ENCODE measurements around the gene CKMT2.
A peak's percentile ranks its signal among the peaks of the same experiment; 100 is the strongest.

The CKMT2 gene

GRCh38 chr5:81191726-81192372 lies 41.3 kb upstream of the CKMT2 start:
- Histone ChIP-seq H3K27ac (ENCODE audit: insufficient read depth in 1 of 2, low read depth in 1 of 2, low read length in 2 of 2, poor library complexity in 1 of 2, severe bottlenecking in 2 of 2) (no peak overlapping the region), H3K36me3 (ENCODE audit: control insufficient read depth in 4 of 4, insufficient read depth in 4 of 4, low read length in 3 of 4) (no peaks in the 10 kb centered on the region), H3K4me1 (ENCODE audit: control extremely low read depth in 1 of 4, control insufficient read depth in 4 of 4, insufficient read depth in 4 of 4, low read length in 3 of 4) (peaks cover 0 to 8% (median 3%) of the 10 kb centered on the region in 4 experiments), H3K9me3 (ENCODE audit: control extremely low read depth in 1 of 5, control insufficient read depth in 4 of 5, insufficient read depth in 2 of 5, low read depth in 1 of 5, low read length in 4 of 5) (no peaks in the 10 kb centered on the region), H3K4me3 (ENCODE audit: control insufficient read depth in 1 of 7, extremely low read depth in 1 of 7, insufficient read depth in 4 of 7, low read depth in 2 of 7, low read length in 6 of 7) (no peak overlapping the region), H3K27me3 (replicated peaks in 2 of 5; ENCODE audit: control insufficient read depth in 4 of 5, insufficient read depth in 5 of 5, low read length in 4 of 5) (peaks cover 0 to 5% (median 2%) of the 10 kb centered on the region in 5 experiments)
- WGBS (ENCODE audit: insufficient coverage): 98% methylated on average over 6 of the region's 9 CpGs
- no peak for DNase-seq
- POLR2A ChIA-PET: no interaction called here
- CTCF ChIA-PET: interaction anchor here (0.7 to 3.9 kb wide), 3 partner anchors 12 to 28 kb away, joined by 3 to 17 read pairs (median 3); no protein-coding TSS in a partner anchor

- ChIA-PET CTCF (interaction anchor here (1.2 to 3.9 kb wide), 3 partner anchors 12 to 505 kb away, joined by 3 to 17 read pairs (median 12); no protein-coding TSS in a partner anchor), POLR2A (no interaction called here)
Observed at GRCh38 chr5:81192373-81192750, 40.8 kb upstream of the CKMT2 start.

GRCh38 chr5:81194633-81195334 lies 38.3 kb upstream of the CKMT2 start:
- POLR2A ChIA-PET: interaction anchor here (0.7 kb wide), 1 partner anchor 13 kb away, joined by 3 read pairs; no protein-coding TSS in a partner anchor
- DNase-seq: peak; percentile 77 to 84 (median 81)
- H3K4me1 ChIP-seq (ENCODE audit: control extremely low read depth in 1 of 4, control insufficient read depth in 4 of 4, insufficient read depth in 4 of 4, low read length in 3 of 4): peaks cover 0 to 5% (median 3%) of the 10 kb centered on the region in 4 experiments
- H3K4me3 ChIP-seq (ENCODE audit: control insufficient read depth in 1 of 7, extremely low read depth in 1 of 7, insufficient read depth in 4 of 7, low read depth in 2 of 7, low read length in 6 of 7): peak overlapping the region in 1 of 7 experiments; percentile 43
- CTCF ChIA-PET: interaction anchor here (0.6 to 3.9 kb wide), 12 partner anchors 9 to 507 kb away, joined by 3 to 17 read pairs (median 3); no protein-coding TSS in a partner anchor
- H3K27me3 ChIP-seq (replicated peaks in 2 of 5; ENCODE audit: control insufficient read depth in 4 of 5, insufficient read depth in 5 of 5, low read length in 4 of 5): peaks cover 0 to 4% (median 2%) of the 10 kb centered on the region in 5 experiments
- 30% methylated on average over 28 of the region's 31 CpGs for WGBS (ENCODE audit: insufficient coverage)
- H3K36me3 ChIP-seq (ENCODE audit: control insufficient read depth in 4 of 4, insufficient read depth in 4 of 4, low read length in 3 of 4): no peaks in the 10 kb centered on the region
- no peak overlapping the region for H3K27ac ChIP-seq (ENCODE audit: insufficient read depth in 1 of 2, low read depth in 1 of 2, low read length in 2 of 2, poor library complexity in 1 of 2, severe bottlenecking in 2 of 2)
- H3K9me3 ChIP-seq (ENCODE audit: control extremely low read depth in 1 of 5, control insufficient read depth in 4 of 5, insufficient read depth in 2 of 5, low read depth in 1 of 5, low read length in 4 of 5): no peaks in the 10 kb centered on the region

More at GRCh38 chr5:81192373-81192750, 40.8 kb upstream of the CKMT2 start:
- WGBS (ENCODE audit: insufficient coverage): 93% methylated on average over 6 of the region's 8 CpGs
- H3K4me1 ChIP-seq (ENCODE audit: control extremely low read depth in 1 of 4, control insufficient read depth in 4 of 4, insufficient read depth in 4 of 4, low read length in 3 of 4): peaks cover 0 to 8% (median 3%) of the 10 kb centered on the region in 4 experiments
- no peaks in the 10 kb centered on the region for H3K36me3 ChIP-seq (ENCODE audit: control insufficient read depth in 4 of 4, insufficient read depth in 4 of 4, low read length in 3 of 4)
- peaks cover 0 to 4% (median 2%) of the 10 kb centered on the region in 5 experiments for H3K27me3 ChIP-seq (replicated peaks in 2 of 5; ENCODE audit: control insufficient read depth in 4 of 5, insufficient read depth in 5 of 5, low read length in 4 of 5)
- H3K4me3 ChIP-seq (ENCODE audit: control insufficient read depth in 1 of 7, extremely low read depth in 1 of 7, insufficient read depth in 4 of 7, low read depth in 2 of 7, low read length in 6 of 7): no peak overlapping the region
- H3K9me3 ChIP-seq (ENCODE audit: control extremely low read depth in 1 of 5, control insufficient read depth in 4 of 5, insufficient read depth in 2 of 5, low read depth in 1 of 5, low read length in 4 of 5): no peaks in the 10 kb centered on the region
- no peak overlapping the region for H3K27ac ChIP-seq (ENCODE audit: insufficient read depth in 1 of 2, low read depth in 1 of 2, low read length in 2 of 2, poor library complexity in 1 of 2, severe bottlenecking in 2 of 2)
- DNase-seq: no peak

GRCh38 chr5:81195335-81195929 lies 37.7 kb upstream of the CKMT2 start:
- 86% methylated on average over 1 of the region's 5 CpGs for WGBS (ENCODE audit: insufficient coverage)
- H3K4me3 ChIP-seq (ENCODE audit: control insufficient read depth in 1 of 7, extremely low read depth in 1 of 7, insufficient read depth in 4 of 7, low read depth in 2 of 7, low read length in 6 of 7): peak overlapping the region in 1 of 7 experiments; percentile 43
- ChIA-PET POLR2A (interaction anchor here (0.7 kb wide), 1 partner anchor 14 kb away, joined by 3 read pairs; no protein-coding TSS in a partner anchor), CTCF (interaction anchor here (0.6 to 3.9 kb wide), 14 partner anchors 9 to 508 kb away, joined by 3 to 17 read pairs (median 3); no protein-coding TSS in a partner anchor)
- peaks cover 0 to 5% (median 3%) of the 10 kb centered on the region in 4 experiments for H3K4me1 ChIP-seq (ENCODE audit: control extremely low read depth in 1 of 4, control insufficient read depth in 4 of 4, insufficient read depth in 4 of 4, low read length in 3 of 4)
- H3K27me3 ChIP-seq (replicated peaks in 2 of 5; ENCODE audit: control insufficient read depth in 4 of 5, insufficient read depth in 5 of 5, low read length in 4 of 5): peaks cover 0 to 4% (median 2%) of the 10 kb centered on the region in 5 experiments
- H3K36me3 ChIP-seq (ENCODE audit: control insufficient read depth in 4 of 4, insufficient read depth in 4 of 4, low read length in 3 of 4): no peaks in the 10 kb centered on the region
- no peaks in the 10 kb centered on the region for H3K9me3 ChIP-seq (ENCODE audit: control extremely low read depth in 1 of 5, control insufficient read depth in 4 of 5, insufficient read depth in 2 of 5, low read depth in 1 of 5, low read length in 4 of 5)
- peak in 2 of 3 donors; percentile 18 to 25 for DNase-seq
- H3K27ac ChIP-seq (ENCODE audit: insufficient read depth in 1 of 2, low read depth in 1 of 2, low read length in 2 of 2, poor library complexity in 1 of 2, severe bottlenecking in 2 of 2): no peak overlapping the region

GRCh38 chr5:81202655-81203054 lies 30.5 kb upstream of the CKMT2 start:
- Histone ChIP-seq H3K27ac (ENCODE audit: insufficient read depth in 1 of 2, low read depth in 1 of 2, low read length in 2 of 2, poor library complexity in 1 of 2, severe bottlenecking in 2 of 2) (no peak overlapping the region), H3K9me3 (ENCODE audit: control extremely low read depth in 1 of 5, control insufficient read depth in 4 of 5, insufficient read depth in 2 of 5, low read depth in 1 of 5, low read length in 4 of 5) (no peaks in the 10 kb centered on the region), H3K4me3 (ENCODE audit: control insufficient read depth in 1 of 7, extremely low read depth in 1 of 7, insufficient read depth in 4 of 7, low read depth in 2 of 7, low read length in 6 of 7) (no peak overlapping the region), H3K4me1 (ENCODE audit: control extremely low read depth in 1 of 4, control insufficient read depth in 4 of 4, insufficient read depth in 4 of 4, low read length in 3 of 4) (no peaks in the 10 kb centered on the region), H3K36me3 (ENCODE audit: control insufficient read depth in 4 of 4, insufficient read depth in 4 of 4, low read length in 3 of 4) (no peaks in the 10 kb centered on the region), H3K27me3 (replicated peaks in 2 of 5; ENCODE audit: control insufficient read depth in 4 of 5, insufficient read depth in 5 of 5, low read length in 4 of 5) (no peaks in the 10 kb centered on the region)
- 100% methylated on average over 1 of the region's 2 CpGs for WGBS (ENCODE audit: insufficient coverage)
- no peak for DNase-seq
- ChIA-PET POLR2A (no interaction called here), CTCF (interaction anchor here (3.4 kb wide), 1 partner anchor 9 kb away, joined by 17 read pairs; no protein-coding TSS in a partner anchor)

- H3K27ac ChIP-seq (ENCODE audit: insufficient read depth in 1 of 2, low read depth in 1 of 2, low read length in 2 of 2, poor library complexity in 1 of 2, severe bottlenecking in 2 of 2): no peak overlapping the region
- ChIA-PET POLR2A (no interaction called here), CTCF (interaction anchor here (3.4 kb wide), 1 partner anchor 10 kb away, joined by 17 read pairs; no protein-coding TSS in a partner anchor)
Observed at GRCh38 chr5:81203729-81204128, 29.4 kb upstream of the CKMT2 start.

More at GRCh38 chr5:81203729-81204128, 29.4 kb upstream of the CKMT2 start:
- Histone ChIP-seq H3K4me1 (ENCODE audit: control extremely low read depth in 1 of 4, control insufficient read depth in 4 of 4, insufficient read depth in 4 of 4, low read length in 3 of 4) (no peaks in the 10 kb centered on the region), H3K36me3 (ENCODE audit: control insufficient read depth in 4 of 4, insufficient read depth in 4 of 4, low read length in 3 of 4) (no peaks in the 10 kb centered on the region), H3K27me3 (replicated peaks in 2 of 5; ENCODE audit: control insufficient read depth in 4 of 5, insufficient read depth in 5 of 5, low read length in 4 of 5) (no peaks in the 10 kb centered on the region), H3K4me3 (ENCODE audit: control insufficient read depth in 1 of 7, extremely low read depth in 1 of 7, insufficient read depth in 4 of 7, low read depth in 2 of 7, low read length in 6 of 7) (no peak overlapping the region), H3K9me3 (ENCODE audit: control extremely low read depth in 1 of 5, control insufficient read depth in 4 of 5, insufficient read depth in 2 of 5, low read depth in 1 of 5, low read length in 4 of 5) (no peaks in the 10 kb centered on the region)
- WGBS (ENCODE audit: insufficient coverage): 92% methylated on average over 3 of the region's 3 CpGs
- no peak for DNase-seq
